Mesenteric fat pad (tissue), 1 donor: Measurements from ENCODE around the gene SART1. TPM values are rescaled to one million over a fixed set of nuclear protein-coding genes. Genes with fewer than 3 reads are reported as not detected.
"Not testable (repeated sequence)": the region's sequence is repeated elsewhere in the genome, so short reads cannot be mapped to it uniquely, and the experiment has no call there.

ENCODE experiments used
- DNase-seq: peaks from one replicate; pipeline ENCODE4 v3.0.0-alpha.2; 2020; ENCODE audit warnings: low spot score
- total RNA-seq: library from RNA; stranded (reverse); fragmentation: NEBNext Ultra II Directional; extraction: Animal tissue kit (Norgen Biotek cat#: 25700); gene quantifications from one replicate; pipeline ENCODE4 v1.2.1, GENCODE V29; 2021
- donor health status: DM: yes; HTN: yes; CAD: no.

The SART1 gene
- total RNA-seq, 1 donor from 2014 or later = 47.9 TPM

DNA sequence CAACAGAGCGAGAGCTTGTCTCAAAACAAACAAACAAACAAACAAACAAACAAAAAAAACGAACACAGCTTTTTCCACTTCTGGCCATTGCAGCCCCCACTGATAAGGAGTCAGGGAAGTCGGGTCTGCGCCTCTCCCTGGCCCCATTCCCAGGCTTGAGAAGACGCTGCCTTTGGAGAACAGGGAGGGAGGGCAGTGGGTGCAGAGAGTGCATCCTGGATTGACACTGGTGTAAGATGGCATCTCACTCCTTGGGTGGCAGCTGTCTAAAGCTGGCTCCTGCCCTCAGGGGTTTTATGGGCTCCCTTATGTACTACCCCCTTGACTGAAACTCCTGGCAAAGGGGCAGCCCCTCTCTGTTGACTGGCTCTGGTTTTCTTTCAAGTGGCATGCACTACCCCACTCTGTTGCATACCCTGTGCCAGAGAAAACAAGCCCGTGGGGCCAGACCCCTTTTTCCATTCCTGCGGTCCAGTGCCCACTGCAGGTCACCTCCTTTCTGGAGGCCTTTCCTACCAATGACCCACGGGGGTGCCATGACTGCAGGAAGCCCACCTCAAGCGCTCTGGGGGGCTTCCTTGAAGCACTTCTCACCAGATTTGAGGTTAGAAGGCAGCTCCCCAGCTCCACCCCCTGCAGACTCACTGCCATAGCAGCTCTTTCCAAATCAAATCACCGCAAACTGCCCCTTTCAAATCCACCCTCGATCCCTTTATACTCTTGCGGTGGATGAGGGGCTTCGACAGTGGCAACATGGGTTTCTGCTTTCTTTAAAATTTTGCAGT lies 29.6 kb upstream of the SART1 start:
- no peak for DNase-seq

- no peak for DNase-seq
Observed at GRCh38 chr11:65932558-65932919, 29.0 kb upstream of the SART1 start.

DNA sequence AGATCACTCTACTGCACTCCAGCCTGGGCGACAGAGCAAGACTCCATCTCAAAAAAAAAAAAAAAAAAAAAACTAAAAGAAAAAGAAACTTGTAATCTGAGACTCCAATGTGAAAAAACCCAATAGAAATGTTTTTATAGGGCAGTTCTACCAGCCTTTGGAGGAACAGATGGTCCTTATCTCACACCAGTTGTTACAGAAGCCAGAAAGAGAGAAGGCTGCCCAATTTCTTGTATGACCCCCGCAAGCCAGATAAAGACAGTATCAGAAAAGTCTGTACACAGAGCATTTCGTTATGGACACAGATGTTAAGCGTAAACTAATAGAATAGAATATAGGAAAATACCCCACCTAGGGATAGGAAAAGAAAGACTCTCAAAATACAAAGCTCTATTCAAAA lies 27.5 kb upstream of the SART1 start:
- DNase-seq = no peak

DNA sequence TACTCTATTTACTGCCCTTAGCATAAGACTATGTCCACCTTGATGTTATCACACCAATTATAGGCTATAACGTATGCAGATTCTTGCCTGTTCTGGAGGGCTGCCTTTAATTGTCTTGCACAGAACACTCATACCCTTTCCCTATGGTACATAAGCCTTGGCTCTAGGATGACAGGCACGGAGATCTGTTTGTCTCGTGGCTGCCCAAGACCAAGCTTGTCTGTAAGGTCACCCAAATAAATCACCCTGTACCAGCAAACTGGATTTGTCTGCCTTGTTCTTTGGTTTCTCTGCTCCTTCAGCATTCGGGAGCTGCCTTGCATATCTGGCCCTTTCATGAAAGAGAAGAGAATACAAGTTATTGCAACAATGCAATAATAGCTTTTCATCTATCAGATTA lies 23.8 kb upstream of the SART1 start:
- no peak for DNase-seq

DNA sequence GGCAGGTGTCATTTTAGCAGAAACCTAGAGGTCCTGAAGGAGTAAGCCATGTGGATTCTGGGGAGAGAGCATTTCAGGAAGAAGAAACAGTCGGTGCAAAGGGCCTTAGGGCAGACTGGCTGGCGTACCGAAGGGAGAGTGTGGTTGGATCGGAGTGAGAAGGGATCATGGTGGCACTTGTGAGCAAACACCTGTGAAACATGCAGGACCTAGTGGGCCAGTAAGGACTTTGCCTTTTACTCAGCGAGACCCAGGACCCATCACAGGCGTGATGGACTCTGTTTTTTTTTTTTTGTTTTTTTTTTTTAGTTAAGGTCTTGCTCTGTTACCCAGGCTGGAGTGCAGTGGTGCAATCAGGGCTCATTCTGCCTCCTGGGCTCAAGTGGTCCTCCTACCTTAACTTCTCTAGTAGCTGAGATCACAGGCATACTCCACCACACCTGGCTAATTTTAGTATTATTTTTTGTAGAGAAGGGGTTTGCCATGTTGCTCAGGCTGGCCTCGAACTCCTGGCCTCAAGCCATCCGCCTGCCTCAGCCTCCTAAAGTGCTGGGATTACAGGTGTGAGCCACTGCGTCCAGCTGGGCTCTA lies 19.7 kb upstream of the SART1 start:
- DNase-seq = no peak

DNA sequence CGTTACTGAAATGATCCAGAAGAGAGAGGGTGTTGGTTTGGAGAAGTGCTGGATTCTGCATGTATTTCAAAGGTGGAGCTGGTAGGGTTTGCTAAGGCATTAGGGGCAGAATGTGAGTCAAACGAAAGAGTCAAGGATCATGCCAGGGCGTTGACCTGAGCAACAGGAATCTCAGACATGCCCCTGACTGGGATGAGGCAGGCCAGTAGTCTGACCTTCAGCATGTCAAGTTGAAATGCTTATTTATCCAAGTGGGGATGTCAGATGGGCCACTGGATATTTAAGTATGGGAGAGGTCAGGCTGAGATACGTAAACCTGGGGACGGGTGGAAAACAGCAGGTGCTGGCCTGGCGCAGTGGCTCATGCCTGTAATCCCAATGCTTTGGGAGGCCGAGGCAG lies 19.0 kb upstream of the SART1 start:
- DNase-seq = no peak

GRCh38 chr11:65944191-65944590 lies 17.3 kb upstream of the SART1 start:
- no peak for DNase-seq

DNA sequence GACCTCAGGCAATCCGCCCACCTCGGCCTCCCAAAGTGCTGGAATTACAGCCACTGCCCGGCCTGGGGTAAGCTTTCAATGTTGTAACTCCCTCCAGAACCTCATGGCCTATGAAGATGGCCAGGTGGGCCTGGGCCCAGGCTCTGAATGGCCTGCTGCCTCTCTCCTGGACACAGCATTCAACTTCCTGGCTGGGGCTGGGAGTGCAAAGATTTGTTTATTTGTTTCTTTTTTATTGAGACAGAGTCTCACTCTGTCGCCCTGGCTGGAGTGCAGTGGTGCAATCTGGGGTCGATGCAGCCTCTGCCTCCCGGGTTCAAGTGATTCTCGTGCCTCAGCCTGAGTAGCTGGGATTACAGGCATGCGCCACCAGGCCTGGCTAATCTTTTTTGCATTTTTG lies 16.8 kb upstream of the SART1 start:
- no peak for DNase-seq

GRCh38 chr11:65945430-65945911 lies 16.1 kb upstream of the SART1 start, which contains the start of gene TSGA10IP:
TSGA10IP (plus strand) TSS chr11:65945480; CDS start chr11:65945676, 196 bp downstream.
- no peak for DNase-seq

DNA sequence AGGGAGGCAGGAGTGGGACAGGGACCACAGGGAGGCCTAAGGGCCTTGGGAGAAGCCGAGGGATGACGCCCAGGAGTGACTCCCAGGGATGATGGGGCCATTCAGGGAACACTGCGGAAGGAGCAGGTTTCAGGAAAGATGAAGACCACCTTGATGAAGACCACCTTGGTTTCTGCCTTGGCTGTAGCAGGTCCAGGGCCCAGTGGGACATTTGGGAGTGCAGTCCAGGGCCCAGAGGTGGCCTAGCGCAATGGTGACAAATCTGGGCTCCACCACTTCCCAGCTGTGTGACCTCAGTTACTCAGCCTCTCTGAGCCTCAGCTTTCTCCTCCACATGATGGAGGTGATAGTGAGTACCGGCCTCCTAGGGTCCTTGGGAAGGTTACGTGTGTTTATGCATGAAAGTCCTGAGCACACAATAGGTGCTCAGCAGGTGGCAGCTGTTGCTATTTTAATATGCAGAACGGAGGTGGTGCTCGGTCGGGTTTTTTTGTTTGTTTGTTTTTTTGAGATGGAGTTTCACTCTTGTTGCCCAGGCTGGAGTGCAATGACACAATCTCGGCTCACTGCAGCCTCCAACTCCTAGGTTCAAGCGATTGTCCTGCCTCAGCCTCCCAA lies 15.5 kb upstream of the SART1 start:
- no peak for DNase-seq

- no peak for DNase-seq
Observed at GRCh38 chr11:65946655-65947054, 14.9 kb upstream of the SART1 start.

DNA sequence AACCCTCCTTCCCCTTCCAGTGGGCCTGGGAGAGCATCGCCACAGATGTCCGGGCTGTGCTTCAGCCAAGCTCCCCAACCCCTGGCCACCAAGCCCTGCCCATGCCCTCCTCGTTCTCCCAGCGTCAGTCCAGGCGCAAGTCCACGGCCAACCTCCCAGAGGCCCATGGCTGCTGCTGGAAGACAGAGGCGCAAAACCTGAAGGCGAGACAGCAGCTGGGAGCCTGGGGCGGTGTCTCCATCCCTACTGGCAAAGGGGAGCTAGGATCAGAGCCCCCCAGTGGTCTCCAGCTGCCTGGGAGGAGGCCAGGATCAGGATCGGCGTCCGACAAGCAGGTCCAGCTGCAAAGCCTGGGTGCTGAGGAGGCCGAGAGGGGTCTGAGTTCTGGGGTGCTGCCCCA lies 14.4 kb upstream of the SART1 start:
- no peak for DNase-seq

DNA sequence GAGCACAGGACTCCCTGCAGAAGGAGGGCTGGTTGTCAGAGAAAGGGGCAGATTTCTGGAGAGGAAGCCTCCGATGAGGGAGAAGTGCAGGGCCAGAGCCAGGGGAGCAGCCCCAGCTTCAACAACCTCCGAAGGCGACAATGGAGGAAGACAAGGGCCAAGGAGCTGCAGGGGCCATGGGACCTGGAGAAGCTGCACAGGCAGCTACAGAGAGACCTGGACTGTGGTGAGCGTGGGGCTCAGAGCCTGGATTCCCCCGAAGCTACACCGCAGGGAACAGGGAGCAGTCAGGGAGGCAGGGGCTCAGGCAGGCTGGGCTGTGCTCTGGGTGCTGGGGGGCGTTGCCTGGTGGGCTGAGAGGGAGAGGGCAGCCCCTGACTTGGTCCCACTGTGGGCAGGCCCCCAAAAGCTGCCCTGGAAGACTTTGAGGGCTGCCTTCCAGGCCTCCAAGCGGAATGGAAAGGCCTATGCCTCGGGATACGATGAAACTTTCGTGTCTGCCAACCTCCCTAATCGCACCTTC lies 13.9 kb upstream of the SART1 start:
- DNase-seq = no peak

DNA sequence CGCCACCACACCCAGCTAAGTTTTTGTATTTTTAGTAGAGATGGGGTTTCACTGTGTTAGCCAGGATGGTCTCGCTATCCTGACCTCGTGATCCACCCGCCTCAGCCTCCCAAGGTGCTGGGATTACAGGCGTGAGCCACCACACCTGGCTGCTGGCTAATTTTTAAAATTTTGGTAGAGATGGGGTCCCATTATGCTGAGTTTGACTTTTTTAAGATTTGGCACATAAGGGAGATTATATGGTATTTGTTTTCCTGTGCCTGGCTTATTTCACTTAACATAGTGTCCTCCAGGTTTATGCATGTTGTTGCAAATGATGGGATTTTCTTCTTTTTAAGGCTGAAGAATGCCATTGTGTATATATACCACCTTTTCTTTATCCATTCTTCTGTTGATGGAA lies 10.8 kb upstream of the SART1 start:
- not testable (repeated sequence) for DNase-seq

DNA sequence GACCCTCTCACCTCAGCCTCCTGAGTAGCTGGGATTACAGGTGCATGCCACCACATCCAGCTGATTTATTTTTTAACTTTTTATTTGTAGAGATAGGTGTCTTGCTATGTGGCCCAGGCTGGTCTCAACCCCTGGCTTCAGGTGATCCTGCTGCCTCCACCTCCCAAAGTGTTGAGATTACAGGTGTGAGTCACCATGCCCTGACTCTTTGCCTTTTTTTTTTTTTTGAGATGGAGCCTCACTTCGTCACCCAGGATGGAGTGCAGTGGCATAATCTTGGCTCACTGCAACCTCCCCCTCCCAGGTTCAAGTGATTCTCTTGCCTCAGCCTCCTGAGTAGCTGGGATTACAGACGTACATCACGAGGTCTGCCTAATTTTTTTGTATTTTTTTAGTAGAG lies 9.9 kb upstream of the SART1 start:
- not testable (repeated sequence) for DNase-seq

- no peak for DNase-seq
Observed at GRCh38 chr11:65952052-65952521, 9.4 kb upstream of the SART1 start.

GRCh38 chr11:65953471-65953870 lies 8.1 kb upstream of the SART1 start:
- no peak for DNase-seq

DNA sequence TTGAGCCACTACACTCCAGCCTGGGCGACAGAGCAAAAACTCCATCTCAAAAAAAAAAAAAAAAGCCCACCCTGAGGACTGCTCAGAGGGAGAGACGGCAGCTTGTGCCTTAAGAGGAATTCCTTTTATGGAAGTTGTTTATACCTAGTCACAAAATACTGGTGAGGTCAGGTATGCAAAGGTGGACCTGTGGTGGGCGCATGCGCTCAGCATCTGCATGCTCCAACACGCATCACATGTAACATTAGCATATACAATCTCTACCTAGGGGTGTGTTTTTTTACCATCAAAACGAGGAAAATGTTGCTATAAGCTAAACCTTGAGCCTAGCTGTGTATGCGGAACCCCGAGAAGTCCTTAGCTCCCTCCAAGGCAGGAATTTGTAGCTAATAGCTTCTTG lies 6.8 kb upstream of the SART1 start:
- DNase-seq = no peak

GRCh38 chr11:65958291-65958690 lies 3.2 kb upstream of the SART1 start:
- DNase-seq = no peak

DNA sequence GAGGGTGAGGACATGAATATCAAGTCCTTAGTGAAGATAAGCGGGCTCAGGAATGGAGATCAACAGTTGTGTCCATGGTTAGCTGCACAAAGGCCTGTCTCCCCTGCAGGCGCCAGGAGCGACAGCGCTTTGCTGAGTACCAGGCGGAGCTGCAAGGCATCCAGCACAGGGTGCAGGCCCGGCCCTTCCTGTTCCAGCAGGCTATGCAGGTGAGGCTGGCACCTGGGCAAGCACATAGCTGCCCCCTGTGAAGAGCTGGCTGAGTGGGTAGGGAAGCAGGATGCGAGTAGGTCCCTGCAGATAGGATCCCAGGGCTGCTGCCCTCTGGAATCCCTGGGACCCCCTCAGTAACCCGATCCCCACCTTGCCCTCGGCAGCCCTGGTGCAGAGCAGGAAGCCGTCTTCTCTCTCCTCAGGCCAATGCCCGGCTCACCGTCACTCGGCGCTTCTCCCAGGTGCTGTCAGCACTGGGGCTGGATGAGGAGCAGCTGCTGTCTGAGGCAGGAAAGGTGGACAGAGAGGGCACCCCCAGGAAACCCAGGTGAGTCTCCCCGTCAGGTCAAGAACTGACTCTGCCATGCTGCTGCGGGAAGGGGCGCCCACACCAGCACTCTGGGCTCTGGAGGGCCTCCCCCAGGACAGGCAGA lies 2.6 kb upstream of the SART1 start:
- DNase-seq = no peak

- DNase-seq = no peak
Observed at GRCh38 chr11:65960824-65961266, 689 bp upstream of the SART1 start.
